HG03280 (cell line): ENCODE results near the gene TEX36.
"Not testable (repeated sequence)": the region's sequence is repeated elsewhere in the genome, so short reads cannot be mapped to it uniquely, and the experiment has no call there.

Source experiments
- ATAC-seq: cut with Tn5 transposase; IDR thresholded peaks from one replicate; pipeline ENCODE4 v1.9.1; 2021; ENCODE audit warnings: mild to moderate bottlenecking, moderate library complexity; ENCODE audit not compliant: unreplicated experiment

Gene TEX36

GRCh38 chr10:125692601-125693523 is 9.9 kb upstream of the TEX36 start:
- ATAC-seq: no peak

- no peak for ATAC-seq
Measured at GRCh38 chr10:125692196-125692595, 9.2 kb upstream of the TEX36 start.

- ATAC-seq: no peak
Measured at GRCh38 chr10:125691160-125691981, 8.4 kb upstream of the TEX36 start.

- no peak for ATAC-seq
Measured at GRCh38 chr10:125689955-125690569, 7.1 kb upstream of the TEX36 start.

- no peak for ATAC-seq
Measured at GRCh38 chr10:125687507-125688185, 4.7 kb upstream of the TEX36 start.

- no peak for ATAC-seq
Measured at GRCh38 chr10:125684581-125684980, 1.6 kb upstream of the TEX36 start.

- no peak for ATAC-seq
Measured at GRCh38 chr10:125683821-125684220, 858 bp upstream of the TEX36 start.

GRCh38 chr10:125679436-125679835 is 3.5 kb downstream of the TEX36 start:
- ATAC-seq: no peak

GRCh38 chr10:125672884-125673283 is 10.1 kb downstream of the TEX36 start:
- ATAC-seq: no peak

- ATAC-seq: no peak
Measured at GRCh38 chr10:125662584-125662983, 20.4 kb downstream of the TEX36 start.

GRCh38 chr10:125661941-125662515 is 20.9 kb downstream of the TEX36 start:
- ATAC-seq: no peak

- no peak for ATAC-seq
Measured at GRCh38 chr10:125661431-125661940, 21.5 kb downstream of the TEX36 start.

GRCh38 chr10:125659071-125659470 is 23.9 kb downstream of the TEX36 start:
- no peak for ATAC-seq

GRCh38 chr10:125656523-125656922 is 26.4 kb downstream of the TEX36 start:
- no peak for ATAC-seq

GRCh38 chr10:125653113-125653512 is 29.9 kb downstream of the TEX36 start:
- not testable (repeated sequence) for ATAC-seq

GRCh38 chr10:125646311-125646710 is 36.7 kb downstream of the TEX36 start:
- no peak for ATAC-seq

GRCh38 chr10:125641398-125641797 is 41.6 kb downstream of the TEX36 start:
- no peak for ATAC-seq

- no peak for ATAC-seq
Measured at GRCh38 chr10:125640653-125641052, 42.3 kb downstream of the TEX36 start.

- no peak for ATAC-seq
Measured at GRCh38 chr10:125639846-125640245, 43.1 kb downstream of the TEX36 start.

GRCh38 chr10:125638555-125638954 is 44.4 kb downstream of the TEX36 start:
- no peak for ATAC-seq
